SK-N-SH treated with all-trans-retinoic acid at 6 μM for 48 hours (cell line): ENCODE measurements around the gene KRT71.

Experiments
- ARNTL ChIP-seq: fragments of 450-650 bp; formaldehyde crosslinking; IDR thresholded peaks from 2 replicates; pipeline ENCODE4 v1.5.0; 2020; ENCODE audit warnings: low read depth, mild to moderate bottlenecking, moderate library complexity, borderline replicate concordance
- ISL1 ChIP-seq: fragments of 250-450 bp; sonication (Bioruptor Pico); IDR thresholded peaks from 2 replicates; pipeline ENCODE4 v2.1.2; 2022; ENCODE audit warnings: mild to moderate bottlenecking, moderate library complexity
- OSR1 ChIP-seq: fragments of 250-450 bp; sonication (Bioruptor Pico); IDR thresholded peaks from 2 replicates; pipeline ENCODE4 v1.8.0; 2022; ENCODE audit warnings: moderate library complexity, mild to moderate bottlenecking, inconsistent platforms
- PPARA ChIP-seq: fragments of 250-450 bp; sonication (Bioruptor Pico); IDR thresholded peaks from 2 replicates; pipeline ENCODE4 v1.5.0; 2020; ENCODE audit warnings: mild to moderate bottlenecking, borderline replicate concordance
- RARB ChIP-seq: fragments of 250-450 bp; sonication (Bioruptor Pico); IDR thresholded peaks from 2 replicates; pipeline ENCODE4 v1.8.0; 2021; ENCODE audit warnings: mild to moderate bottlenecking, moderate library complexity
- ZFP3 ChIP-seq: fragments of 250-450 bp; sonication (Bioruptor Pico); IDR thresholded peaks from 2 replicates; pipeline ENCODE4 v1.5.0; 2020; ENCODE audit warnings: mild to moderate bottlenecking, moderate library complexity
- ZNF565 ChIP-seq: fragments of 450-650 bp; formaldehyde crosslinking; conservative IDR thresholded peaks from 2 replicates; pipeline ENCODE4 v1.5.0; 2020; ENCODE audit warnings: low read depth, mild to moderate bottlenecking, moderate library complexity
- ZNF70 ChIP-seq: fragments of 450-650 bp; formaldehyde crosslinking; IDR thresholded peaks from 2 replicates; pipeline ENCODE4 v1.5.0; 2020; ENCODE audit warnings: mild to moderate bottlenecking, moderate library complexity
- ZNF8 ChIP-seq: fragments of 450-650 bp; formaldehyde crosslinking; IDR thresholded peaks from 2 replicates; pipeline ENCODE4 v1.5.0; 2020; ENCODE audit warnings: mild to moderate bottlenecking, moderate library complexity
- TF ChIP-seq, protein P1 (sequence below): fragments of 250-450 bp; sonication (Bioruptor Pico); IDR thresholded peaks from 2 replicates; pipeline ENCODE4 v1.5.1; 2020; ENCODE audit warnings: low read depth, mild to moderate bottlenecking, moderate library complexity
- TF ChIP-seq, protein P2 (sequence below): fragments of 250-450 bp; sonication (Bioruptor Pico); IDR thresholded peaks from 2 replicates; pipeline ENCODE4 v1.8.0; 2020; ENCODE audit warnings: mild to moderate bottlenecking, moderate library complexity, borderline replicate concordance
- TF ChIP-seq, protein P3 (sequence below): fragments of 250-450 bp; sonication (Bioruptor Pico); IDR thresholded peaks from 2 replicates; pipeline ENCODE4 v1.5.1; 2021; ENCODE audit warnings: mild to moderate bottlenecking, moderate library complexity

DNA sequence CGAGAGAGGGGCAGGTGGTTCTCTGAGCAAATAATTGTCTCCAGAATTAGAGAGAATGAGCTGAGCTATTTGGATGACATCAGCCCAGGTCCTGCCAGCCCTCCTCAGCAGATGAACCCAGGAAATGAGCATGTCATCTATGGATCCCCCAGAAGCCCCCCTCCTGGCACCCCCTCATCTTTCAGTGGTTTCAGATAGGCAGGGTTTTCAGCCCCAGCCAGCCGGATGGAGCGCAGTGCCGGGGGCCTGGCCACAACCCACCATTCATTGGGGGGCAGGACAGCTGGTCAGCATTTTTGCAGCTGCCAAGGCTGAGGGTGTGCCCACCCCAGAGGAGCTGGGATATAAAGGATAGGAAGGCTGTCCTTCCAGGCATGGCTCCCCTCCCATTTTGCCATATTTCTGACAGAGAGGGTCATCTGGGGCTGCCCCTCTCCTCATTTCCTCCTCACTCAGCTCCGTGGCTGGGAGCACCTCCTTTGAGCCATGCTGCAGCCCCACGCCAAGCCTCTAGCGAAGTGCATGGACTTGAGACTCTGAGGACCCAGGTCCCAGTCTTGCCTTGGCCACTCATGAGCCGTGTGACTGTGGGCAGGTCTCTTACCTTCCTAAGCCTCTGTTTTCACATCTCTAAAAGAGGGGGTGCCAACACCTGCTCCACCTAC lies 6.0 kb upstream of the KRT71 start:
- TF ChIP-seq ZNF70 (CRISPR knock-in tag) (no peak), ZNF565 (no peak), PPARA (CRISPR knock-in tag) (no peak), OSR1 (CRISPR knock-in tag) (no peak), ARNTL (CRISPR knock-in tag) (no peak), ZNF8 (CRISPR knock-in tag) (no peak), RARB (CRISPR knock-in tag) (no peak), ZFP3 (CRISPR knock-in tag) (no peak), ISL1 (CRISPR knock-in tag) (no peak)
- TF ChIP-seq, protein P1, sequence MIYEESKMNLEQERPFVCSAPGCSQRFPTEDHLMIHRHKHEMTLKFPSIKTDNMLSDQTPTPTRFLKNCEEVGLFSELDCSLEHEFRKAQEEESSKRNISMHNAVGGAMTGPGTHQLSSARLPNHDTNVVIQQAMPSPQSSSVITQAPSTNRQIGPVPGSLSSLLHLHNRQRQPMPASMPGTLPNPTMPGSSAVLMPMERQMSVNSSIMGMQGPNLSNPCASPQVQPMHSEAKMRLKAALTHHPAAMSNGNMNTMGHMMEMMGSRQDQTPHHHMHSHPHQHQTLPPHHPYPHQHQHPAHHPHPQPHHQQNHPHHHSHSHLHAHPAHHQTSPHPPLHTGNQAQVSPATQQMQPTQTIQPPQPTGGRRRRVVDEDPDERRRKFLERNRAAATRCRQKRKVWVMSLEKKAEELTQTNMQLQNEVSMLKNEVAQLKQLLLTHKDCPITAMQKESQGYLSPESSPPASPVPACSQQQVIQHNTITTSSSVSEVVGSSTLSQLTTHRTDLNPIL (CRISPR knock-in tag): no peak
- TF ChIP-seq, protein P2, sequence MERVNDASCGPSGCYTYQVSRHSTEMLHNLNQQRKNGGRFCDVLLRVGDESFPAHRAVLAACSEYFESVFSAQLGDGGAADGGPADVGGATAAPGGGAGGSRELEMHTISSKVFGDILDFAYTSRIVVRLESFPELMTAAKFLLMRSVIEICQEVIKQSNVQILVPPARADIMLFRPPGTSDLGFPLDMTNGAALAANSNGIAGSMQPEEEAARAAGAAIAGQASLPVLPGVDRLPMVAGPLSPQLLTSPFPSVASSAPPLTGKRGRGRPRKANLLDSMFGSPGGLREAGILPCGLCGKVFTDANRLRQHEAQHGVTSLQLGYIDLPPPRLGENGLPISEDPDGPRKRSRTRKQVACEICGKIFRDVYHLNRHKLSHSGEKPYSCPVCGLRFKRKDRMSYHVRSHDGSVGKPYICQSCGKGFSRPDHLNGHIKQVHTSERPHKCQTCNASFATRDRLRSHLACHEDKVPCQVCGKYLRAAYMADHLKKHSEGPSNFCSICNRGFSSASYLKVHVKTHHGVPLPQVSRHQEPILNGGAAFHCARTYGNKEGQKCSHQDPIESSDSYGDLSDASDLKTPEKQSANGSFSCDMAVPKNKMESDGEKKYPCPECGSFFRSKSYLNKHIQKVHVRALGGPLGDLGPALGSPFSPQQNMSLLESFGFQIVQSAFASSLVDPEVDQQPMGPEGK (CRISPR knock-in tag): no peak
- TF ChIP-seq, protein P3, sequence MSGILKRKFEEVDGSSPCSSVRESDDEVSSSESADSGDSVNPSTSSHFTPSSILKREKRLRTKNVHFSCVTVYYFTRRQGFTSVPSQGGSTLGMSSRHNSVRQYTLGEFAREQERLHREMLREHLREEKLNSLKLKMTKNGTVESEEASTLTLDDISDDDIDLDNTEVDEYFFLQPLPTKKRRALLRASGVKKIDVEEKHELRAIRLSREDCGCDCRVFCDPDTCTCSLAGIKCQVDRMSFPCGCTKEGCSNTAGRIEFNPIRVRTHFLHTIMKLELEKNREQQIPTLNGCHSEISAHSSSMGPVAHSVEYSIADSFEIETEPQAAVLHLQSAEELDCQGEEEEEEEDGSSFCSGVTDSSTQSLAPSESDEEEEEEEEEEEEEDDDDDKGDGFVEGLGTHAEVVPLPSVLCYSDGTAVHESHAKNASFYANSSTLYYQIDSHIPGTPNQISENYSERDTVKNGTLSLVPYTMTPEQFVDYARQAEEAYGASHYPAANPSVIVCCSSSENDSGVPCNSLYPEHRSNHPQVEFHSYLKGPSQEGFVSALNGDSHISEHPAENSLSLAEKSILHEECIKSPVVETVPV (CRISPR knock-in tag): no peak
